A549 (cell line): ENCODE measurements around the gene TIMMDC1. TPM values are rescaled to one million over a fixed set of nuclear protein-coding genes. Genes with fewer than 3 reads are reported as not detected.
A peak's percentile ranks its signal among the peaks of the same experiment; 100 is the strongest.

ENCODE experiments used
- ATAC-seq, 2 experiments: fragments of 200-7000 bp in 1 of 2; fragments of >200 bp in 1 of 2; cut with Nextera tagmentation in 1 of 2; cut with Tn5 transposase in 1 of 2; 3 replicates each; pipeline versions ENCODE4 v1.8.0 to v1.9.1; 2018 to 2020; ENCODE audit warnings: mild to moderate bottlenecking in 1 of 2, moderate library complexity in 1 of 2
- CTCF ChIA-PET: fragments of 300-600 bp; sonication (Branson Sonifier 250); formaldehyde crosslinking; extraction: SDS; loops from one replicate; lab custom pipeline; 2021; ENCODE audit warnings: antibody characterized with exemption, inconsistent platforms; lab: Yijun Ruan, JAX
- POLR2A ChIA-PET: fragments of 350-600 bp; formaldehyde crosslinking; extraction: SDS; loops from one replicate; lab custom pipeline; 2021; ENCODE audit warnings: antibody characterized with exemption, inconsistent platforms; lab: Yijun Ruan, JAX
- DNase-seq, 2 experiments: peaks; one replicate each; pipeline versions ENCODE4 v3.0.0 to v3.0.0-alpha.2; 2011 to 2016; ENCODE audit warnings: low read depth in 1 of 2, low spot score in 1 of 2
- FAIRE-seq: peaks from 2 replicates; lab custom pipeline; 2011; peaks lifted over from hg19 to GRCh38; lab: Jason Lieb, UNC
- H3K27ac ChIP-seq, 2 experiments: fragments of >200 bp; sonication (Bioruptor Twin); formaldehyde crosslinking; 3 replicates each; pipeline ENCODE4 v1.5.1; 2016 to 2017
- H3K4me1 ChIP-seq: fragments of >200 bp; sonication (Bioruptor Twin); formaldehyde crosslinking; 3 replicates; pipeline ENCODE4 v1.6.1; 2016
- H3K4me2 ChIP-seq: fragments of >200 bp; sonication (Bioruptor Twin); formaldehyde crosslinking; 3 replicates; pipeline ENCODE4 v1.6.1; 2016
- H3K4me3 ChIP-seq: fragments of >200 bp; sonication (Bioruptor Twin); formaldehyde crosslinking; 3 replicates; pipeline ENCODE4 v1.5.1; 2016
- H3K9me3 ChIP-seq: fragments of >200 bp; sonication (Bioruptor Twin); formaldehyde crosslinking; 3 replicates; pipeline ENCODE4 v1.6.1; 2016
- ATOH8 ChIP-seq: fragments of 250-450 bp; sonication (Bioruptor Pico); IDR thresholded peaks from 2 replicates; pipeline ENCODE4 v1.5.0; 2020; ENCODE audit warnings: low read depth, mild to moderate bottlenecking, moderate library complexity
- BHLHE40 ChIP-seq: IDR thresholded peaks from 2 replicates; pipeline ENCODE4 v1.6.1; 2012; ENCODE audit warnings: low read depth, low read length, inconsistent platforms
- CBX8 ChIP-seq: fragments of 200-600 bp; sonication (generic); IDR thresholded peaks from 2 replicates; pipeline ENCODE4 v1.6.1; 2016
- ESRRA ChIP-seq: fragments of 150-350 bp; IDR thresholded peaks from 2 replicates; pipeline ENCODE4 v1.6.1; 2014; ENCODE audit warnings: mild to moderate bottlenecking, low read length, borderline replicate concordance
- FOSL2 ChIP-seq, 2 experiments: fragments of 450-650 bp in 1 of 2; fragments of >200 bp in 1 of 2; sonication (Bioruptor Twin) in 1 of 2; formaldehyde crosslinking; IDR thresholded peaks; 2 replicates each; pipeline versions ENCODE4 v1.5.0 to v1.6.1; 2016 to 2020; ENCODE audit warnings: mild to moderate bottlenecking in 1 of 2, moderate library complexity in 1 of 2
- FOXS1 ChIP-seq: fragments of 250-450 bp; sonication (Bioruptor Pico); IDR thresholded peaks from 2 replicates; pipeline ENCODE4 v1.5.0; 2020; ENCODE audit warnings: mild to moderate bottlenecking, moderate library complexity
- GATA3 ChIP-seq: IDR thresholded peaks from 2 replicates; pipeline ENCODE4 v1.6.1; 2012; ENCODE audit warnings: borderline replicate concordance
- HES2 ChIP-seq: fragments of >200 bp; sonication (Bioruptor Twin); formaldehyde crosslinking; IDR thresholded peaks from 2 replicates; pipeline ENCODE4 v1.6.1; 2016
- HEYL ChIP-seq: fragments of 250-450 bp; sonication (Bioruptor Pico); IDR thresholded peaks from 2 replicates; pipeline ENCODE4 v1.8.0; 2021; ENCODE audit warnings: mild to moderate bottlenecking, moderate library complexity
- HOXA7 ChIP-seq: fragments of 250-450 bp; sonication (Bioruptor Pico); IDR thresholded peaks from 2 replicates; pipeline ENCODE4 v1.5.0; 2020; ENCODE audit warnings: mild to moderate bottlenecking, moderate library complexity
- MAFK ChIP-seq: fragments of 450-650 bp; IDR thresholded peaks from 2 replicates; pipeline ENCODE4 v1.6.1; 2014; ENCODE audit not compliant: partially characterized antibody
- MAZ ChIP-seq: fragments of 150-350 bp; IDR thresholded peaks from 2 replicates; pipeline ENCODE4 v1.6.1; 2014; ENCODE audit warnings: antibody characterized with exemption, low read depth, low read length, borderline replicate concordance
- NFE2L2 ChIP-seq: fragments of 150-350 bp; conservative IDR thresholded peaks from 2 replicates; pipeline ENCODE4 v1.6.1; 2014; ENCODE audit warnings: low read length
- NPAS2 ChIP-seq: fragments of 250-450 bp; sonication (Bioruptor Pico); IDR thresholded peaks from 2 replicates; pipeline ENCODE4 v1.8.0; 2022; ENCODE audit warnings: mild to moderate bottlenecking, moderate library complexity, borderline replicate concordance
- PHF8 ChIP-seq: fragments of 200-600 bp; sonication (generic); IDR thresholded peaks from 2 replicates; pipeline ENCODE4 v1.6.1; 2016; ENCODE audit warnings: low read depth, mild to moderate bottlenecking, antibody characterized with exemption, moderate library complexity, borderline replicate concordance
- POLR2A ChIP-seq: IDR thresholded peaks from 2 replicates; pipeline ENCODE4 v1.6.1; 2012; ENCODE audit warnings: mild to moderate bottlenecking, low read length
- RAD21 ChIP-seq, 2 experiments: fragments of >200 bp in 1 of 2; sonication (Bioruptor Twin) in 1 of 2; formaldehyde crosslinking in 1 of 2; IDR thresholded peaks in 1 of 2; conservative IDR thresholded peaks in 1 of 2; 2 replicates in 1 of 2; 3 replicates in 1 of 2; pipeline ENCODE4 v1.6.1; 2012 to 2018; ENCODE audit warnings: inconsistent platforms in 1 of 2
- RARB ChIP-seq: fragments of 250-450 bp; sonication (Bioruptor Pico); IDR thresholded peaks from 2 replicates; pipeline ENCODE4 v1.8.0; 2021; ENCODE audit warnings: mild to moderate bottlenecking, moderate library complexity
- SMC3 ChIP-seq: fragments of >200 bp; sonication (Bioruptor Twin); formaldehyde crosslinking; IDR thresholded peaks from 3 replicates; pipeline ENCODE4 v1.6.1; 2018; ENCODE audit warnings: inconsistent platforms
- SREBF2 ChIP-seq: fragments of 450-650 bp; IDR thresholded peaks from 2 replicates; pipeline ENCODE4 v1.6.1; 2014; ENCODE audit warnings: mild to moderate bottlenecking, moderate library complexity
- ZFP36 ChIP-seq: fragments of 450-650 bp; IDR thresholded peaks from 2 replicates; pipeline ENCODE4 v1.6.1; 2014; ENCODE audit warnings: borderline replicate concordance; ENCODE audit not compliant: partially characterized antibody
- WGBS: methylation state at CpG from one replicate; pipeline ENCODE4 v1.1.6; 2017; ENCODE audit errors: missing lambda C conversion rate; 5-methylcytosine and 5-hydroxymethylcytosine counted together
- polyA plus RNA-seq, 4 experiments: library from polyadenylated mRNA; depleted of rRNA in 3 of 4; stranded (reverse); fragments of >200 nt; fragmentation: RNase III in 1 of 4; extraction: RNeasy Plus Mini Kit Qiagen cat#74134 plus additional on column Dnase treatment in 1 of 4; gene quantifications; 2 replicates in 3 of 4; 3 replicates in 1 of 4; pipeline ENCODE4 v1.2.3, GENCODE V29; 2011 to 2017
- TF ChIP-seq, protein P1 (sequence below): fragments of 150-350 bp; IDR thresholded peaks from 2 replicates; pipeline ENCODE4 v1.6.1; 2014; ENCODE audit warnings: low read depth, mild to moderate bottlenecking, low read length
- TF ChIP-seq, protein P2 (sequence below): fragments of 200-600 bp; sonication (generic); IDR thresholded peaks from 2 replicates; pipeline ENCODE4 v1.6.1; 2016; ENCODE audit warnings: antibody characterized with exemption, mild to moderate bottlenecking, moderate library complexity
- TF ChIP-seq, protein P3 (sequence below): fragments of >200 bp; sonication (Bioruptor Twin); formaldehyde crosslinking; IDR thresholded peaks from 3 replicates; pipeline ENCODE4 v1.6.1; 2016

TIMMDC1 gene
- polyA plus RNA-seq, 2 of the 4 experiments (the other 2 are of a cell fraction) = 90.1 to 135 TPM

GRCh38 chr3:119557877-119558269 is 59.5 kb downstream of the TIMMDC1 start:
- WGBS = 63% methylated on average over 3 of the region's 3 CpGs
- no peak for FAIRE-seq
- Histone ChIP-seq H3K4me1 (0 out of 3 replicates have a peak, but pooled peaks cover 3% of the 10 kb centered on the region), H3K4me2 (no peak overlapping the region), H3K27ac (no peak overlapping the region), H3K4me3 (no peak overlapping the region), H3K9me3 (no peaks in the 10 kb centered on the region)
- CTCF ChIA-PET = interaction anchor here (0.5 to 2.8 kb wide), 4 partner anchors 18 to 674 kb away, joined by 3 to 15 read pairs (median 4); no protein-coding TSS in a partner anchor
- POLR2A ChIA-PET = no interaction called here
- no peak for DNase-seq
- TF ChIP-seq CBX8 (no peak), NPAS2 (no peak), ATOH8 (no peak), ZFP36 (no peak)
- ATAC-seq = no peak

- no peak for ATAC-seq
- H3K27ac ChIP-seq = no peak overlapping the region
- H3K4me3 ChIP-seq = no peak overlapping the region
- no peak for TF ChIP-seq FOXS1
- no peak for TF ChIP-seq MAZ
- TF ChIP-seq BHLHE40 = no peak
- no peak for TF ChIP-seq HES2
- TF ChIP-seq RAD21 (conservative IDR thresholded peaks at IDR 0.05 in 1 of 2, IDR thresholded peaks at IDR 0.05 in 1 of 2) = no peak
- no peak for TF ChIP-seq SREBF2
- TF ChIP-seq FOSL2 (IDR thresholded peaks at IDR 0.05) = no peak
- TF ChIP-seq FOSL2 (CRISPR knock-in tag; IDR thresholded peaks at IDR 0.05) = no peak
- TF ChIP-seq RARB (CRISPR knock-in tag) = no peak
- no peak for TF ChIP-seq MAFK
- TF ChIP-seq GATA3 = no peak
- TF ChIP-seq ESRRA = no peak
- no peak for TF ChIP-seq HOXA7 (CRISPR knock-in tag)
- no peak for TF ChIP-seq ZFP36
- TF ChIP-seq, all 56 proteins: peak for 0
- POLR2A ChIA-PET = no interaction called here
- WGBS = 65% methylated on average over 9 of the region's 9 CpGs
- H3K9me3 ChIP-seq = no peaks in the 10 kb centered on the region
- DNase-seq = no peak
- no peak overlapping the region for H3K4me2 ChIP-seq
- no peak for FAIRE-seq
- CTCF ChIA-PET = interaction anchor here (0.6 to 2.8 kb wide), 13 partner anchors 10 to 675 kb away, joined by 3 to 15 read pairs (median 4); no protein-coding TSS in a partner anchor
- H3K4me1 ChIP-seq = 0 out of 3 replicates have a peak, but pooled peaks cover 3% of the 10 kb centered on the region
These were observed 60.4 kb downstream of the TIMMDC1 start for GRCh38 chr3:119558626-119559317.

DNA sequence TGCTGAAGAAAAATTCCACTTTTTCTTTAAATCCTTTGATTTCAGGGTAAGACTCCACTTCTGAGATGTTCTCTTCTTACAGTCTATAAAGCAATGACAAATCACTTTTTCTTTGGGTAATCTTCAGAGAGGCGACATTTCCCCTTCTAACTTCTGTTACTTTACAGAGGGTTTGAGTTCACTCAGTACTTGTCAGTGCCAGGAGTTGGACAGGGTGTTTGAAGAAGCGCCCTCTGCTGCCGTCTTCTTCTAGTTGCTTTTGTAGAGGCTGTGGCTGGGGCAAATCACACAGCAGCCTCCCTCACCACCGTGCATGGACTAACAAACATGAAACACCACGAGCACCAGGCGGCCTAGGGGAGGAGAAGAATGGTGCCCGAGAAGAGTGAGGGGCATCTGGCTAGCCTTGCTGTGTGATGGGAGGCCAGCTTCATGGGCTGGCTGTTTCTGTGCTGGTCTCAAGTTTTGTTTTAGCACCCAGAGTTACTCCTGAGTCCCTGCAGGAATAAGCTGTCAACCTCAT is 61.2 kb downstream of the TIMMDC1 start, which contains the start of gene CD80:
TSS of gene CD80 (minus strand) at position 174 of the 523 bp plus-strand sequence. CDS start 1,886 bp downstream, outside the sequence.
- CTCF ChIA-PET = interaction anchor here (0.6 to 2.8 kb wide), 22 partner anchors 9 to 688 kb away, joined by 3 to 15 read pairs (median 3); no protein-coding TSS in a partner anchor
- Histone ChIP-seq H3K4me2 (peak within 1 kb of the TSS; percentile 55), H3K27ac (peak within 1 kb of the TSS in 1 of 2 experiments; percentile 26; a peak in 1 of 6 replicates), H3K4me3 (no peak within 1 kb of the TSS), H3K9me3 (no peaks in the 10 kb centered on the region), H3K4me1 (0 out of 3 replicates have a peak, but pooled peaks cover 3% of the 10 kb centered on the region)
- 0% methylated on average over 7 of the region's 7 CpGs for WGBS
- POLR2A ChIA-PET = no interaction called here
- ATAC-seq (peak; percentile 96 to 100), FAIRE-seq (no peak), DNase-seq (peak; percentile 55 to 79)
- TF ChIP-seq POLR2A (no peak), FOXS1 (no peak), RAD21 (conservative IDR thresholded peaks at IDR 0.05 in 1 of 2, IDR thresholded peaks at IDR 0.05 in 1 of 2) (peak; percentile 56), NFE2L2 (no peak), MAZ (no peak), HEYL (CRISPR knock-in tag) (no peak), PHF8 (no peak), MAFK (no peak), FOSL2 (IDR thresholded peaks at IDR 0.05) (no peak), FOSL2 (CRISPR knock-in tag; IDR thresholded peaks at IDR 0.05) (no peak), SMC3 (peak; percentile 64)
- TF ChIP-seq, protein P1, sequence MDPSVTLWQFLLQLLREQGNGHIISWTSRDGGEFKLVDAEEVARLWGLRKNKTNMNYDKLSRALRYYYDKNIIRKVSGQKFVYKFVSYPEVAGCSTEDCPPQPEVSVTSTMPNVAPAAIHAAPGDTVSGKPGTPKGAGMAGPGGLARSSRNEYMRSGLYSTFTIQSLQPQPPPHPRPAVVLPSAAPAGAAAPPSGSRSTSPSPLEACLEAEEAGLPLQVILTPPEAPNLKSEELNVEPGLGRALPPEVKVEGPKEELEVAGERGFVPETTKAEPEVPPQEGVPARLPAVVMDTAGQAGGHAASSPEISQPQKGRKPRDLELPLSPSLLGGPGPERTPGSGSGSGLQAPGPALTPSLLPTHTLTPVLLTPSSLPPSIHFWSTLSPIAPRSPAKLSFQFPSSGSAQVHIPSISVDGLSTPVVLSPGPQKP = no peak
- TF ChIP-seq, protein P2, sequence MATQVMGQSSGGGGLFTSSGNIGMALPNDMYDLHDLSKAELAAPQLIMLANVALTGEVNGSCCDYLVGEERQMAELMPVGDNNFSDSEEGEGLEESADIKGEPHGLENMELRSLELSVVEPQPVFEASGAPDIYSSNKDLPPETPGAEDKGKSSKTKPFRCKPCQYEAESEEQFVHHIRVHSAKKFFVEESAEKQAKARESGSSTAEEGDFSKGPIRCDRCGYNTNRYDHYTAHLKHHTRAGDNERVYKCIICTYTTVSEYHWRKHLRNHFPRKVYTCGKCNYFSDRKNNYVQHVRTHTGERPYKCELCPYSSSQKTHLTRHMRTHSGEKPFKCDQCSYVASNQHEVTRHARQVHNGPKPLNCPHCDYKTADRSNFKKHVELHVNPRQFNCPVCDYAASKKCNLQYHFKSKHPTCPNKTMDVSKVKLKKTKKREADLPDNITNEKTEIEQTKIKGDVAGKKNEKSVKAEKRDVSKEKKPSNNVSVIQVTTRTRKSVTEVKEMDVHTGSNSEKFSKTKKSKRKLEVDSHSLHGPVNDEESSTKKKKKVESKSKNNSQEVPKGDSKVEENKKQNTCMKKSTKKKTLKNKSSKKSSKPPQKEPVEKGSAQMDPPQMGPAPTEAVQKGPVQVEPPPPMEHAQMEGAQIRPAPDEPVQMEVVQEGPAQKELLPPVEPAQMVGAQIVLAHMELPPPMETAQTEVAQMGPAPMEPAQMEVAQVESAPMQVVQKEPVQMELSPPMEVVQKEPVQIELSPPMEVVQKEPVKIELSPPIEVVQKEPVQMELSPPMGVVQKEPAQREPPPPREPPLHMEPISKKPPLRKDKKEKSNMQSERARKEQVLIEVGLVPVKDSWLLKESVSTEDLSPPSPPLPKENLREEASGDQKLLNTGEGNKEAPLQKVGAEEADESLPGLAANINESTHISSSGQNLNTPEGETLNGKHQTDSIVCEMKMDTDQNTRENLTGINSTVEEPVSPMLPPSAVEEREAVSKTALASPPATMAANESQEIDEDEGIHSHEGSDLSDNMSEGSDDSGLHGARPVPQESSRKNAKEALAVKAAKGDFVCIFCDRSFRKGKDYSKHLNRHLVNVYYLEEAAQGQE = no peak
- TF ChIP-seq, protein P3, sequence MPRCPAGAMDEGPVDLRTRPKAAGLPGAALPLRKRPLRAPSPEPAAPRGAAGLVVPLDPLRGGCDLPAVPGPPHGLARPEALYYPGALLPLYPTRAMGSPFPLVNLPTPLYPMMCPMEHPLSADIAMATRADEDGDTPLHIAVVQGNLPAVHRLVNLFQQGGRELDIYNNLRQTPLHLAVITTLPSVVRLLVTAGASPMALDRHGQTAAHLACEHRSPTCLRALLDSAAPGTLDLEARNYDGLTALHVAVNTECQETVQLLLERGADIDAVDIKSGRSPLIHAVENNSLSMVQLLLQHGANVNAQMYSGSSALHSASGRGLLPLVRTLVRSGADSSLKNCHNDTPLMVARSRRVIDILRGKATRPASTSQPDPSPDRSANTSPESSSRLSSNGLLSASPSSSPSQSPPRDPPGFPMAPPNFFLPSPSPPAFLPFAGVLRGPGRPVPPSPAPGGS = no peak
